GM19193 (cell line): ENCODE measurements around the gene NCAPD2.

ENCODE experiments used
- POLR2A ChIP-seq: IDR thresholded peaks from 4 replicates; pipeline ENCODE4 v1.6.1; 2011; ENCODE audit not compliant: insufficient read depth, insufficient read length; ENCODE audit errors: extremely low read depth

Gene NCAPD2

DNA sequence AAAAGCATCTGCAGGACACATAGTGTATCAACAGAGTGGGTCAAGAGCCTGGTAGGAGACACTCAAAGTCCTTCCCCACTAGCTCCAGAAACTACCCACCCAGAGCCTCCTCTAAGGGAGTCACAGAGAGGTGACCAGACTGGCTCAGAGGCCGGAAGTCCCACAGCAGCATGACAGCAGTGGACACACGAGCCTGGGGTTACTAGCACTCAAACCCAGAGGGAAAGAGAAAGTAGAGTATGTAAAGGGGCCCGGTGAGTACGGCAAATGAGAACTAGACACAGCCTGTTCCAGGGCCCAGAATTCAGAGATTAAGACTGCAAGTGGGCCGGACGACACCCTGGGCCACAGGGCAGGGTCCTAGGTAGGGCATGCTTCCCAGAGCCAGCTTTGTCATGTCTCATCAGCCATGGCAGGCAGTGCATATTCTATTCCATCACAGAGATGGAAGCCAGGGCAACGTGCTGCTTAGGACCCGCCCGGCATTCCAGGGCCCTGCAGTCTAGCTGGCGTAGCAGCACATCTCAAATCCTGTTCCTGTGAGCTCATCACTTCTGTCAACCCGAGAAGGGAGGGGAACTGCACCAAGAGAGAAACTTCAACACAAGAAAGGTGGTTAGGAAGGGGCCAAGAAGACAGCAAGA, 57.7 kb downstream of the NCAPD2 start:
- TF ChIP-seq POLR2A: no peak

DNA sequence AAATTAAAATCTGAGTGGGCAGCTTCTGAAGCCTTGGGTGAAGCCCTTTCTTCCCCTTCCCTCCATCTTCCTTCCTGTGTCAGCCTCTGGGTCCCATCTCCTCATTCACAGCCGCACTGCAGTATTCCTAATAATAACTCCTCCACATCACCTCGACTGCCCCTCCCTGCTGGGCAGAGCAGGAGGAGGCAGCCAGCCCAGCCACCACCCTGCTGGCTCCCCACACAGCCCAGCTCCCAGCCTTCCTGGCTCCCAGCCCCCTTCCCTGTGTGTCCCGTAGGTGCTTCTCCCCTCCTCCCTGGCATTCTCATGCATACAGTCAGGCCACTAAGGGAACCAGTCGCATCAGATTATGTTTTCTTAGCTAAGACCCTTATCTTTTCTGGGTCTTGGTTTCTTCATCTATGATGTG, 58.2 kb downstream of the NCAPD2 start:
- TF ChIP-seq POLR2A: no peak

DNA sequence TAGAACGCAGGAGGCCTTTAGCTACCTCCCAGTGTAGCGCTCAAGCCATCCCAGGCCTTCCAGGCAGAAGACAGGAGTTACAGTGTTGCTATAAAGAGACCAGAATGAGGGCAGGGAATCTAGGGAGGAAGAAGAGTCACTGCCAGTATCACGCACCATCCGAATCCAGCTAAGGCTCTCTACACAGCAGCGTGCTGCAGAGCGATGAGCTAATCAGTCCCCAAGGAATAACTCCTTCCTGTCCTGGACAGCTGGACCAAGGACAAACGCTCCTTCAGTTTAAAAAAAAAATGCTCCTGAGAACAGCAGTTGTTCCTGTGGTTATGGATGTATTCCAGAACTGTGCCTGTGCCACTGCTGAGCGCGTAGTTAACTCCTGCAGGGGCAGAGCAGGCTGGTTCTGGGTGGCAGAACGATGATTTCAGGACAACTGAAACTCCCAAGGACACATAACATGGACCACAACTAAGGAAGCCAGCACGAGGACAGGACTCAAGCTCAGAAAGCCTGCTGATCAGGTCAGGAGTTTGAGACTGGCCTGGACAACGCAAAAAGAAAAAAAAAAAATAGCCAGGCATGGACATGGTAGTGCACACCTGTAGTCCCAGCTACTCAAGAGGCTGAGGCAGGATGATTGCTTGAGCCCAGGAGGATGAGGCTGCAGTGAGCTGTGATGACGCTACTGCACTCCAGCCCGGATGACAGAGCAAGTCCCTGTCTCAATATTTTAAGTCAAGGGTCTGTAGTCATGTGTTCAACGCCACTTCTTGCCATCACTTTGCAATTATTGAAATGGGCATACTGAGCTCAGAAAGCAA, 59.4 kb downstream of the NCAPD2 start:
- TF ChIP-seq POLR2A: no peak

DNA sequence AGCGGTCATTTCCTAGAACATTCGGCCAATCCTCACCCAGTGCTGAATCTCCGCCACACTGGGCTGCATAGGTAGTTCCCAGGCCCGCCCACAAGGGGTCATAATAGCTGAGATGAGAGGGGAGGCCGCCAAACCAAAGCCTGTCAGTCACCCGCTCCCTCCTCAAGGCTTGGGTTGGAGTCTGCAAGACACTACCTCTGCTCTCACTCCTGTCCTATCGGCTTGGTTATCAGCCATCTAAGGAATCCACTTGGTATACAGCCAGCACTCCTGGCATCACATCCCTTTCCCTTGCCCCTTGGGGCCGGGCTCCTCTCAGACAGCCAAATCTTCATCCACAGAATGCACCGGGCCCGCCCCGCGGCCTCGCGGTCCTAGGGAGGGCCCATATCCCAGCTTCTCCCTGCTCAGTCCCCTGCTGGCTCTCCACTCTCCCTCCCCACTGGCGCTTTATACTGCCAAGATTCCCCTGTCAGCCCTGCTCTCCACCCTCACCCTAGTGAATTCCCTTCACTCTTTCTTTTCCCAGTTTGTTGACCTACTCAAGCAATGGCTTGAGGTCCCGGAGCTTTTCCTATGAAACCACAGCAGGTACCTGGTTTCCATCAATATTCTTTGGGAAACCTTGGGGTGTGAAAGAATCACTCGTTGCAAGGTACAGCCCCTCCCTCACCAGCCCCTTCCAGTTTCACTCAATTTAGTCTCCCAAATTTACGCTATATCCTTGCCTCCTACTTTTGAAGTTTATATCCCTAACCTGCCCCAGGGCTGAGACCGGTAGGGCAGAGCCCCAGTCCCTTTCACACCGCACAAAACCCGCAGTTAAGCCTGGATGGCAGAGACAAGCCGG, 60.5 kb downstream of the NCAPD2 start:
- no peak for TF ChIP-seq POLR2A

DNA sequence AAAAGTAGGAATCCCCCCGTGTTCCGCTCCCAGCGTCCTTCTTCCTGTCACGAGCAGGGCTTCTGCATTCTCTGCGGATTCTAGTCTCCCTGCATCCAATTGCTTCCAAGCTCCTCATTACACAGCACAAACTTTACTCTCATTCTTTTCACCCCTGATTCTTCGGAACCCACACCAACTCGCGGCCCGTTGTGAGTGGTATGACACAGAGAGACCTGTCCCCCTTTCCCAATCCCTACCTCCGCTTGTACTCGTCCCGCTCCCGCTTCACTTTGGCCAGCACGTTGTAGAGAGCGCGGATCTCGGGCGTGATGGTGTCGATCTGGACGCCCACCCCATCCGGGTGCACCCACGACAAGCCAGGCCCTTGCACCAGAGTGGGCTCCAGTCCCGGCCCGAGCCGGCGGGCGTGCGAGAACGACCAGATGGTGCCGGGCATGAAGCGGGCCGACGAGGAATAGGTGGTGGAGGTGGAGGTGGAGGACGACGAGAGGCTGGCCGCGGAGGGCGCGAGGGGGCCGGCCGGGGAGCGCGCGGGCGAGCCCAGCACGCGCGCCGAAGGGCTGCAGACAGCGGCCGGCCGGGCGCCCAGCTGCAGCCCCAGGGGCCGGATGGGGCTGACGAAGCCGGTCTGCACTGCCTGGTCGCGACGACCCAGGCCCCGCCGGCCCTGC, 61.3 kb downstream of the NCAPD2 start:
- TF ChIP-seq POLR2A: no peak

DNA sequence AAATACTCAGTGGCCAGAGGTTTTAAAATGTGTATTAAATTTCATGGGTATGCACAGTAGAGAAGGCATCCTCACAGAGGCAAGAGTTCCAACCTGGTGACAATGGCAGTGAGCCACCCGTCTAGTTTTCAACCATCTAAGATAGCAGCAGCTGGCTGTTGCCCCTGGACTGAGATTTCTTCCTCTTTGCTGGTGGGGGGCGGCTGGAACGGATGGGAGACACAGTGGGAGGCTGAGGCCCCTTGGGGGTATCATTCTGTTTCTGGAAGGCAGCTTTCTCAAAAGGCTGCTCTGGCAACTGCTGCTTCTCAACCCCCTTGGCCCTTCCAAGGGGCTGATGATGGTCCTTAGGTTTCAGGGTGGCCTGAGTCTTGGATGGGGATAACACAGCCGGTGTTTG, 63.0 kb downstream of the NCAPD2 start:
- no peak for TF ChIP-seq POLR2A

DNA sequence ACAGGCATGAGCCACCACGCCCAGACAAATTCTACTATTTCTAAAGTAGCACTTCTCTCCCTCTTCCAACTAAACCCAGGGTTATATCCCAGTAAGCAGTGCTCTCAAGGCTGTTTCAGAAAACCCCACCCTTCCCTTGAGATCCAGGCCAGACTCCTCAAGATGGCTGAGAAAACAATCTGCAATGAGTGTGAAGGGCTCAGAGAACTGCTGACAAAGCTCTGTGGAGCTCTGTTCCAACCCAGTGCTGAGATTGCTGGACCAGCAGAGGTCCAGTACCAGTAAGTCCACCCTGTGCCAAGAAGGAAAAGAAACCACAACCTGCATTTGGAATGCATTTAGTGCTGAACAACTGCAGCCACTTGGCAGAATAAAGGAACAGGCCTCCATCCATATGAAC, 65.6 kb downstream of the NCAPD2 start:
- no peak for TF ChIP-seq POLR2A

DNA sequence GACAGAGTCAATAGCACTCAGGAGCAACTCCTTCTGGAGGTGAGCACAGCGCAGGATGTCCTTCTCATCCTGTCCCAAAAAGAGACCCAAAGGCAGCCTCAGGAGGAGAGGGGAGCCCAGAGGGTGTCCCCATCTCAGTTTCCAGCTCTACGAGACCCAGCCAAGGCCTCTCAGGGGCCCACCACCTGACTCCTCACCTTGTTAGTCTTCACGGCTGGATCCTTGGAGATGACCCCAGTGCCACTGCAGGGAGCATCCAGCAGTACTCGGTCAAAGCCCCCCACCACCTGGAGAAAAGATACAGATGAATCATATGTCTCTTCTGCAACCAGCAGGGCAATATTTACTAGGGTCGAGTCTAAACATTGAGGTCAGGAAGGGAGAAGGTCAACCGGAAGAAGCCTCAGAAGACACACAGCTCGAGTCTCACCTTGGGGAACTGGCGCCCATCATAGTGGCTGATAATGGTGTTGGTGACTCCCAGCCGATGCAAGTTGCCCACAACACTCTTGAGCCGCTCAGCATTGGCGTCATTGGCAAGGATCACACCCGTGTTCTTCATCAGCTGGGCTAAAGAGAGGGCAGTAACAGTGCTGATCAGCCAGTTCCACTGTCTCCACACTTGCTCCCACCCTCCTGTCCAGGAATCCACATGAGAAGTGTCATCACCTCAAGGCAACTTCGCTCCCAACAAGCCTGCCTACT, 66.8 kb downstream of the NCAPD2 start:
- no peak for TF ChIP-seq POLR2A

DNA sequence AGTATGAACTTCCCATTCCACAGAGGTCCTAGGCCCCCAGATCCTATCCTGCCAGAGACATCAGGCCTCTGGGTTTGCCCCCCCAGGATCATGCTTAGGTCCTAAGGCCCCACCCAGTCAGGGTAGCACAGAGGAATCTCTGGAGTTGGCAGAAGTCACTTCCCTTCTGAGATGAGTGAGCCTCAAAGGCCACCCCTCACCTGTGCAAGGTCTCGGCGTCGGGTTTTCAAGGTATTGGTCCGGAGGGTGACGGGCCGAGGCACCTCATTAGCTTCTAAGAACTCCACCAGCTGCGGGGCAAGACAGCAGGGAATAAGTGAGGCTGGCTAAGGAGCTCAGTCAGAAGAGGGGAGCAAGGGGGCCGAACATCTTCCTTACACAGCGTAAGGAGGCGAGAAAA, 69.0 kb downstream of the NCAPD2 start:
- no peak for TF ChIP-seq POLR2A

DNA sequence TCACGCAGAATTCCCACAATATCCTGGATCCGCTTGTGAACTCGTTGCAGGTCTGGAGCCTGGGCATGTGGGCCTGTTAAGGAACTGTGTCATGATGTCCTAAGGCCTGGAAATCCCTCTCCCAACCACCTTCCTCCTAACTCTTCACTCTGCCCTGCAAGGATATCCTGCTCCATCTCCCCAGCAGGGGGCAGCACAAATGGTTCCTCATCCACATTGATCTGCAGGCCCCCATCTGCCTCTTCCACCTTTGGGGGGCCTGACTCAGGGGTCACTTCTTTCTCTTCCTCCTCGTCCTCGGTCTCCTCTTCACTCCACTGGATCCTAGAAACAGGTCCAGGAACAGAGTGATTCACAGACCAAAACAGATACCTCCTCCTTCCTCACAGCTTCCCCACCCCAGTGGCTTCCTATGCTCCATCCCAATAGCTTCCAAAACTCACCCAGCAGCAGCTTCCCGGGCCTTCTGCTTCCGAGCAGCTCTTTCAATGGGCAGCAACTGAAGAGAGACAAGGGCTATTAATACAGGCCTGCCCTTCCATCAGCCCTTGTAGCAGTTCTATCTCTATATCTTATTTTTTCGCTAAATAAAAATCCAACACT, 69.6 kb downstream of the NCAPD2 start:
- no peak for TF ChIP-seq POLR2A

DNA sequence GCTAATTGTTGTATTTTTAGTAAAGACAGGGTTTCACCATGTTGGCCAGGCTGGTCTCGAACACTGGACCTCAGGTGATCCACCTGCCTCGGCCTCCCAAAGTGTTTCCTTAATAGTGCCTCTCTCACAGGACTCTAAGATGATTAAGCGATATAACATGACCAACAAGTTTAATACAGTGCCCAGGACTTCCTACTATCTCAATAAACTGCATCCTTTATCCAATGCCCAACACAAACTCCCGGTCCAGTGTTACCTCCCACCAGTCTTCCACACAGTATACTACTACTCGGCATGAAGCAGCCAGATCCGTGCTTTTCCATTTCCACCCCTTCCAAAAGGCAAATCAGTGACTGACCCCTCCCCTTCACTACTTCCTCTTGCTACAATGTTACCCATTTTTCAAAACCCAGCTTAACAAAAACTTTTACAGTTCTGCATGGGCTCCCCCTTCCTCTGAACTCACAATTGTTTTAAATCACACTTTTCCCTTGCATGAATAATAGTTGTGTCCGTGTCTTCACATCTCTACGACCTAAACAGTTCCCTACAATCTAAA, 73.3 kb downstream of the NCAPD2 start:
- TF ChIP-seq POLR2A: no peak

DNA sequence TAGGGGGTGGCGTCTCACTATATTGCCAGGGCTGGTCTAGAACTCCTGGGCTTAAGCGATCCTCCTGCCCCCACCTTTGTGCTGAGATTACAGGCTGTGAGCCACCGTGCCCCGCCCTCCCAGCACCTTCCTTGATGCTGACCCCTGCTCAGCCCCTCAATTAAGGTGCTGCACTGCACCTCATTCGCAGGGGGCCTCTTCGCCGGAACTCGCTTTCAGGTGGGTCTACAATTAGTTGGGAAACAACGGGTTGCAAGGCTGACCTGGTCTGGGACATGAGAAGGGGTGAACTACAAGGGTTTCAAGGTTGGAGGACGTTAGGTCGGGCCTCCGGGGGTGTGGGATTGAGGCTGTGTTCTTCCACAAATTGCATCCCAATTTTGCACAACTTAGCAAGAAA, 75.4 kb downstream of the NCAPD2 start:
- TF ChIP-seq POLR2A: peak; percentile 35

DNA sequence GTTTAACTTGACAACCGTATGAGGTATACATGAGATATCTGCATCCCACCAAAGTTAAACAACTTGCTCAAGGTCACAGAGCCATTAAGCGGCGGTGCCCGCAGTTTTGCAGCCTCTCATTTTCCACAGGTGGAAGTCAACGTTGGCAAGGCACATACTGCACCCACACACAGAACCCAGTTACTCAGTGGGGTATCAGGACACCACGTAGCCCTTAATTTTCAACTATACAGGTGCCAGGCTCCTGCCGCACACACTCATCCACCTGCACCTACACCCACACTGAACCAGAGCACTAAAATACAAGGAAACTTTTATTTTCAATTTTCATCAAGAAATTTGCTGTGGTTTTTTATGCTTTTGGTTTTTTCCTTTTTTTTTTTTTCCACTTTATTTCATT, 75.9 kb downstream of the NCAPD2 start:
- no peak for TF ChIP-seq POLR2A
